Activated T-helper 1 cell treated with anti-CD3 and anti-CD28 coated beads, Interleukin-12 subunit alpha, Interleukin-12 subunit beta, Interleukin-2, Interleukin-4 antibody, amounts not matched to agents 30 ng/mL and 10 ng/mL and 1 ng/mL, durations not matched to agents 14 hours and 24 hours and 36 hours (primary cell): ENCODE data around the gene DNASE2. TPM values are rescaled to one million over a fixed set of nuclear protein-coding genes. Genes with fewer than 3 reads are reported as not detected.

Source experiments
- DNase-seq: peaks from one replicate; pipeline ENCODE4 v3.0.0; 2021; ENCODE audit warnings: low spot score
- H3K27ac Mint-ChIP-seq: one replicate; pipeline ENCODE4 v1.8.0; 2021; ENCODE audit warnings: mild to moderate bottlenecking, mixed read lengths
- H3K27me3 Mint-ChIP-seq: one replicate; pipeline ENCODE4 v1.8.0; 2022; ENCODE audit warnings: mild to moderate bottlenecking, moderate library complexity, mixed read lengths; ENCODE audit not compliant: insufficient read depth
- H3K36me3 Mint-ChIP-seq: one replicate; pipeline ENCODE4 v1.8.0; 2021; ENCODE audit warnings: low read depth, mixed read lengths
- H3K4me1 Mint-ChIP-seq: one replicate; pipeline ENCODE4 v1.8.0; 2021; ENCODE audit warnings: low read depth, mixed read lengths
- H3K4me3 Mint-ChIP-seq: one replicate; pipeline ENCODE4 v1.8.0; 2021; ENCODE audit warnings: mild to moderate bottlenecking, moderate library complexity, mixed read lengths
- H3K9me3 Mint-ChIP-seq: one replicate; pipeline ENCODE4 v1.8.0; 2021; ENCODE audit warnings: mixed read lengths
- intact Hi-C: fragments of 100-400 bp; cut with micrococcal nuclease; formaldehyde crosslinking; loops from one replicate; pipeline ENCODE4 v1.15.1; 2024
- total RNA-seq: library from RNA; stranded (reverse); gene quantifications from 2 replicates; pipeline ENCODE4 v1.2.3, GENCODE V29; 2022

Gene DNASE2
- total RNA-seq, 1 donor from 2014 or later: 22.9 TPM

GRCh38 chr19:12842511-12842910 lies 38.7 kb downstream of the DNASE2 start:
- intact Hi-C loops: no loop called here
- no peak for DNase-seq
- Mint-ChIP-seq H3K4me3 (no peak overlapping the region), H3K4me1 (peaks cover 28% of the 10 kb centered on the region), H3K27ac (no peak overlapping the region), H3K9me3 (no peaks in the 10 kb centered on the region), H3K27me3 (peaks cover 40% of the 10 kb centered on the region), H3K36me3 (peaks cover 5% of the 10 kb centered on the region)

- Mint-ChIP-seq H3K4me1 (peaks cover 24% of the 10 kb centered on the region), H3K27me3 (peaks cover 49% of the 10 kb centered on the region), H3K36me3 (peaks cover 5% of the 10 kb centered on the region), H3K27ac (no peak overlapping the region), H3K4me3 (peak overlapping the region; percentile 20), H3K9me3 (no peaks in the 10 kb centered on the region)
- intact Hi-C loops: loop anchor here (2.0 kb wide), 2 partner anchors 26 to 40 kb away; partner anchors contain the start of gene DNASE2
- DNase-seq: no peak
These were observed 40.2 kb downstream of the DNASE2 start for GRCh38 chr19:12841094-12841493.

GRCh38 chr19:12840091-12841079 lies 40.9 kb downstream of the DNASE2 start:
- H3K27me3 Mint-ChIP-seq: peaks cover 50% of the 10 kb centered on the region
- intact Hi-C loops: loop anchor here (2.0 kb wide), 2 partner anchors 26 to 40 kb away; partner anchors contain the start of gene DNASE2
- H3K4me3 Mint-ChIP-seq: peak overlapping the region; percentile 66
- peaks cover 24% of the 10 kb centered on the region for H3K4me1 Mint-ChIP-seq
- H3K36me3 Mint-ChIP-seq: peaks cover 5% of the 10 kb centered on the region
- DNase-seq: peak; percentile 38
- peak overlapping the region; percentile 32 for H3K27ac Mint-ChIP-seq
- H3K9me3 Mint-ChIP-seq: no peaks in the 10 kb centered on the region

- Mint-ChIP-seq H3K36me3 (peaks cover 5% of the 10 kb centered on the region), H3K27ac (no peak overlapping the region), H3K27me3 (peaks cover 58% of the 10 kb centered on the region), H3K9me3 (no peaks in the 10 kb centered on the region), H3K4me3 (peak overlapping the region; percentile 68), H3K4me1 (peaks cover 30% of the 10 kb centered on the region)
- intact Hi-C loops: loop anchor here (5.0 kb wide), 2 partner anchors 173 to 258 kb away; no protein-coding TSS in a partner anchor
- DNase-seq: no peak
These were observed 42.1 kb downstream of the DNASE2 start for GRCh38 chr19:12838886-12839756.

GRCh38 chr19:12838182-12838885 lies 42.9 kb downstream of the DNASE2 start, which contains the start of gene MAST1:
TSS of gene MAST1 (plus strand) at chr19:12838515. CDS start at chr19:12838573, 58 bp downstream.
- Mint-ChIP-seq H3K4me1 (peaks cover 30% of the 10 kb centered on the region), H3K27ac (no peak within 1 kb of the TSS)

GRCh38 chr19:12837225-12837624 lies 44.0 kb downstream of the DNASE2 start:
- DNase-seq: no peak
- H3K9me3 Mint-ChIP-seq: no peaks in the 10 kb centered on the region
- no peak overlapping the region for H3K27ac Mint-ChIP-seq
- peaks cover 35% of the 10 kb centered on the region for H3K4me1 Mint-ChIP-seq
- H3K27me3 Mint-ChIP-seq: peaks cover 67% of the 10 kb centered on the region
- no peak overlapping the region for H3K4me3 Mint-ChIP-seq
- H3K36me3 Mint-ChIP-seq: peaks cover 5% of the 10 kb centered on the region
- intact Hi-C loops: loop anchor here (5.0 kb wide), 2 partner anchors 175 to 260 kb away; no protein-coding TSS in a partner anchor

More at GRCh38 chr19:12838182-12838885, 42.9 kb downstream of the DNASE2 start, which contains the start of gene MAST1:
- Mint-ChIP-seq H3K4me3 (peak within 1 kb of the TSS; percentile 68), H3K9me3 (no peaks in the 10 kb centered on the region), H3K36me3 (peaks cover 5% of the 10 kb centered on the region), H3K27me3 (peaks cover 59% of the 10 kb centered on the region)
- intact Hi-C loops: loop anchor here (5.0 kb wide), 2 partner anchors 174 to 259 kb away; no protein-coding TSS in a partner anchor
- peak; percentile 47 for DNase-seq

- DNase-seq: no peak
- Mint-ChIP-seq H3K4me1 (peaks cover 32% of the 10 kb centered on the region), H3K27me3 (peaks cover 68% of the 10 kb centered on the region), H3K27ac (no peak overlapping the region), H3K9me3 (no peaks in the 10 kb centered on the region), H3K36me3 (peaks cover 5% of the 10 kb centered on the region), H3K4me3 (peak overlapping the region; percentile 43)
- intact Hi-C loops: loop anchor here (5.0 kb wide), 2 partner anchors 176 to 261 kb away; no protein-coding TSS in a partner anchor
These were observed 44.8 kb downstream of the DNASE2 start for GRCh38 chr19:12836529-12836863.

GRCh38 chr19:12834976-12835757 lies 46.1 kb downstream of the DNASE2 start:
- H3K9me3 Mint-ChIP-seq: no peaks in the 10 kb centered on the region
- peaks cover 5% of the 10 kb centered on the region for H3K36me3 Mint-ChIP-seq
- H3K27ac Mint-ChIP-seq: no peak overlapping the region
- peaks cover 21% of the 10 kb centered on the region for H3K4me1 Mint-ChIP-seq
- intact Hi-C loops: loop anchor here (5.0 kb wide), 2 partner anchors 177 to 262 kb away; no protein-coding TSS in a partner anchor
- no peak for DNase-seq
- no peak overlapping the region for H3K4me3 Mint-ChIP-seq
- H3K27me3 Mint-ChIP-seq: peaks cover 64% of the 10 kb centered on the region

- Mint-ChIP-seq H3K36me3 (peaks cover 5% of the 10 kb centered on the region), H3K9me3 (no peaks in the 10 kb centered on the region), H3K27ac (no peak within 1 kb of the TSS), H3K4me3 (peak within 1 kb of the TSS; percentile 45), H3K27me3 (peaks cover 68% of the 10 kb centered on the region), H3K4me1 (peaks cover 18% of the 10 kb centered on the region)
- DNase-seq: no peak
- intact Hi-C loops: no loop called here
These were observed 46.7 kb downstream of the DNASE2 start, which contains the start of gene RTBDN for GRCh38 chr19:12834566-12834943. TSS of gene RTBDN (minus strand) at chr19:12834579. CDS start at chr19:12829979, 4,600 bp downstream.

GRCh38 chr19:12833738-12834565 lies 47.3 kb downstream of the DNASE2 start:
- no peak for DNase-seq
- Mint-ChIP-seq H3K27ac (no peak overlapping the region), H3K4me1 (peaks cover 12% of the 10 kb centered on the region), H3K27me3 (peaks cover 63% of the 10 kb centered on the region), H3K9me3 (no peaks in the 10 kb centered on the region), H3K36me3 (no peaks in the 10 kb centered on the region), H3K4me3 (no peak overlapping the region)
- intact Hi-C loops: no loop called here

GRCh38 chr19:12833418-12833737 lies 47.9 kb downstream of the DNASE2 start:
- Mint-ChIP-seq H3K4me1 (peaks cover 11% of the 10 kb centered on the region), H3K9me3 (no peaks in the 10 kb centered on the region), H3K36me3 (no peaks in the 10 kb centered on the region), H3K4me3 (peak overlapping the region; percentile 45), H3K27me3 (peaks cover 63% of the 10 kb centered on the region), H3K27ac (peak overlapping the region; percentile 11)
- no peak for DNase-seq
- intact Hi-C loops: no loop called here
